UCSD-AML1 (cell line): Measurements from ENCODE around the gene TENM4.

Experiments used
- DNase-seq: peaks from one replicate; lab custom pipeline; 2025; ENCODE audit not compliant: unreplicated experiment; lab: John Stamatoyannopoulos, UW

The TENM4 gene

GRCh38 chr11:79189601-79190000 is 251.2 kb downstream of the TENM4 start:
- no peak for DNase-seq

- DNase-seq: no peak
These were observed 251.8 kb downstream of the TENM4 start for GRCh38 chr11:79189055-79189454.

GRCh38 chr11:79186669-79187068 is 254.2 kb downstream of the TENM4 start:
- no peak for DNase-seq

GRCh38 chr11:79185351-79185750 is 255.5 kb downstream of the TENM4 start:
- DNase-seq: no peak

GRCh38 chr11:79184285-79184684 is 256.5 kb downstream of the TENM4 start:
- DNase-seq: no peak

GRCh38 chr11:79182794-79183193 is 258.0 kb downstream of the TENM4 start:
- no peak for DNase-seq

GRCh38 chr11:79179087-79179486 is 261.7 kb downstream of the TENM4 start:
- DNase-seq: no peak

- DNase-seq: no peak
These were observed 266.5 kb downstream of the TENM4 start for GRCh38 chr11:79174045-79175008.

GRCh38 chr11:79173615-79174014 is 267.2 kb downstream of the TENM4 start:
- DNase-seq: no peak

GRCh38 chr11:79170321-79170720 is 270.5 kb downstream of the TENM4 start:
- DNase-seq: no peak

- no peak for DNase-seq
These were observed 272.2 kb downstream of the TENM4 start for GRCh38 chr11:79168530-79169110.

- DNase-seq: no peak
These were observed 273.2 kb downstream of the TENM4 start for GRCh38 chr11:79167510-79168188.

- no peak for DNase-seq
These were observed 274.9 kb downstream of the TENM4 start for GRCh38 chr11:79165908-79166307.

GRCh38 chr11:79160791-79161403 is 279.9 kb downstream of the TENM4 start:
- DNase-seq: no peak

- no peak for DNase-seq
These were observed 281.0 kb downstream of the TENM4 start for GRCh38 chr11:79159657-79160450.

GRCh38 chr11:79157738-79158137 is 283.1 kb downstream of the TENM4 start:
- no peak for DNase-seq

- DNase-seq: no peak
These were observed 284.8 kb downstream of the TENM4 start for GRCh38 chr11:79156031-79156430.

GRCh38 chr11:79155237-79155636 is 285.6 kb downstream of the TENM4 start:
- DNase-seq: no peak

- no peak for DNase-seq
These were observed 288.3 kb downstream of the TENM4 start for GRCh38 chr11:79152511-79152910.

GRCh38 chr11:79151396-79151795 is 289.4 kb downstream of the TENM4 start:
- no peak for DNase-seq

- no peak for DNase-seq
These were observed 289.9 kb downstream of the TENM4 start for GRCh38 chr11:79150966-79151365.
